ENCODE measurements around the gene UROC1. TPM values are rescaled to one million over a fixed set of nuclear protein-coding genes. Genes with fewer than 3 reads are reported as not detected.
A peak's percentile ranks its signal among the peaks of the same experiment; 100 is the strongest.

Gene UROC1
- total RNA-seq, 2 experiments from 2014 or later: 0.09 TPM; not detected in 1

DNA sequence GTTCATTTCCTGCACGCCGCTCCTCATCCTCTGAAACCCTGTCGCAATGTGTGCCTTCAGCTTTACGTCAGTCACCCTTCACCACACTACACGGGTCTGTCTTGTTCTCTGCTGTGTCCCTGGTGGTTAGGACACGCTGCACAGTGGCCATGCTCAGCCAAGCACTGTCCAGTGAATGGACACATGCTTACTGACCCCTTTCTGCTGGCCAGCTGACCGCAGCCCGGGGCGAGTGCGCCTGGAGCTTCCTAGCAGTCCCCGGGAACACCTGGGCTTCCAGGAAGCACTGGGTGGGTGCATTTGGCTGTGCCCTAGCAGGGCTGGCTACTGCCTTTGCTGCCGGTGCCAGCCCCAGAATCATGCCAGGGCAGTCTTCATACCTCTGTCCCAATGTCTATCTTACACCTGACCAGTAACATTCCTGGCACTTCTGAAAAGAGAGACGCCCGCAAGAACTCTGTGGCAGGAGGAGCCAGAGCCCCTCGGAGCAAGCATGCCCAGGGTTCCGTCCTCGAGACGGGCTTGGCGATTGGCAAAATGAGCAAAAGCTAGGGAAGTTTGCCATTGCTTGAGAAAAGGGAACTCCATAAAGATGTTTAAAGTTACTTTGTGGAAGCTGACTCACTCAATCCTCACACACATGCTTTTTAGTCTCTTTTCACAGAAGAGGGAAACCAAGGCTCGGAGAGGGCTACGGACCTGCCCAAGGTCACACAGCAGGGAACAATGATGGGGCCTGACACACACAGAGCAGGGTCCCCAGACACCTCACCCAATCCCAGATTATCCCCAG is 26.2 kb downstream of the UROC1 start:
- no TSS peak for BruUV-seq (replicated peaks)
- Histone ChIP-seq H3K4me3 (ENCODE audit: low read depth, low read length, poor library complexity, severe bottlenecking) (no peak overlapping the region), H3K79me2 (ENCODE audit: insufficient read depth, low read depth, low read length) (no peaks in the 10 kb centered on the region), H3K27ac (ENCODE audit: low read depth, low read length, poor library complexity, severe bottlenecking) (no peak overlapping the region), H3K4me2 (ENCODE audit: low read length) (no peak overlapping the region), H3K36me3 (ENCODE audit: insufficient read depth, low read length) (no peaks in the 10 kb centered on the region), H4K20me1 (ENCODE audit: insufficient read depth, low read length) (no peaks in the 10 kb centered on the region), H3K4me1 (ENCODE audit: insufficient read depth, low read length, poor library complexity, severe bottlenecking) (peaks cover 26% of the 10 kb centered on the region), H2AFZ (ENCODE audit: low read length) (no peak overlapping the region), H3K9me2 (ENCODE audit: insufficient read depth, low read length) (no peaks in the 10 kb centered on the region), H3K9me3 (ENCODE audit: low read length) (no peaks in the 10 kb centered on the region)
- intact Hi-C loops (cut with micrococcal nuclease; ENCODE audit: unreplicated experiment): no loop called here
- TF ChIP-seq EZH2phosphoT487 (IDR thresholded peaks at IDR 0.05; ENCODE audit: borderline replicate concordance, low read depth, low read length): no peak
- TF ChIP-seq, protein P1, sequence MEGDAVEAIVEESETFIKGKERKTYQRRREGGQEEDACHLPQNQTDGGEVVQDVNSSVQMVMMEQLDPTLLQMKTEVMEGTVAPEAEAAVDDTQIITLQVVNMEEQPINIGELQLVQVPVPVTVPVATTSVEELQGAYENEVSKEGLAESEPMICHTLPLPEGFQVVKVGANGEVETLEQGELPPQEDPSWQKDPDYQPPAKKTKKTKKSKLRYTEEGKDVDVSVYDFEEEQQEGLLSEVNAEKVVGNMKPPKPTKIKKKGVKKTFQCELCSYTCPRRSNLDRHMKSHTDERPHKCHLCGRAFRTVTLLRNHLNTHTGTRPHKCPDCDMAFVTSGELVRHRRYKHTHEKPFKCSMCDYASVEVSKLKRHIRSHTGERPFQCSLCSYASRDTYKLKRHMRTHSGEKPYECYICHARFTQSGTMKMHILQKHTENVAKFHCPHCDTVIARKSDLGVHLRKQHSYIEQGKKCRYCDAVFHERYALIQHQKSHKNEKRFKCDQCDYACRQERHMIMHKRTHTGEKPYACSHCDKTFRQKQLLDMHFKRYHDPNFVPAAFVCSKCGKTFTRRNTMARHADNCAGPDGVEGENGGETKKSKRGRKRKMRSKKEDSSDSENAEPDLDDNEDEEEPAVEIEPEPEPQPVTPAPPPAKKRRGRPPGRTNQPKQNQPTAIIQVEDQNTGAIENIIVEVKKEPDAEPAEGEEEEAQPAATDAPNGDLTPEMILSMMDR (conservative IDR thresholded peaks at IDR 0.05; ENCODE audit: low read length): no peak
- no peak for DNase-seq (ENCODE audit: low spot score)
- POLR2A ChIA-PET: no interaction called here
- CTCF ChIA-PET (ENCODE audit: unreplicated experiment): no interaction called here

DNA sequence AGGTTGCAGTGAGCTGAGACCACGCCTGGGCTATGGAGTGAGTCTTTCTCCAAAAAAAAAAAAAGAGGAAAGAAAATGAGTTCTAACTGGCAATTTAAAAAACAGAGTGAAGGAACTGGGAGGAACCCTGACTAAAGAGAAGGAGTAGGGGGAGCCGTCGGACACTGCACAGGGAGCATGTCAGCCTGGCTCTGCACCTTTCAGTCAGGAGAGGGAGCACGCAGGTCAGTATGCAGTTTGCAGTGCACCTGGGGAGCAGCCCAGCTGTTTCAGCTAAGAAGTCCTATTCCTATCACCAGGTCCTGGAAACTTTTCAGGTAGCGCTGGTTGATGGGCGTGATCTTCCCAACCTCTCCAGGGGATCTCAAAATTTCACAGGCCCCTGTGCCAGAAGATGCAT is 27.0 kb downstream of the UROC1 start:
- TF ChIP-seq EZH2phosphoT487 (IDR thresholded peaks at IDR 0.05; ENCODE audit: borderline replicate concordance, low read depth, low read length): no peak
- TF ChIP-seq, protein P1 (conservative IDR thresholded peaks at IDR 0.05; ENCODE audit: low read length): peak; percentile 49
- ChIA-PET POLR2A (no interaction called here), CTCF (ENCODE audit: unreplicated experiment) (no interaction called here)
- Histone ChIP-seq H4K20me1 (ENCODE audit: insufficient read depth, low read length) (no peaks in the 10 kb centered on the region), H2AFZ (ENCODE audit: low read length) (no peak overlapping the region), H3K9me3 (ENCODE audit: low read length) (no peaks in the 10 kb centered on the region), H3K27ac (ENCODE audit: low read depth, low read length, poor library complexity, severe bottlenecking) (no peak overlapping the region), H3K4me1 (ENCODE audit: insufficient read depth, low read length, poor library complexity, severe bottlenecking) (peaks cover 26% of the 10 kb centered on the region), H3K4me3 (ENCODE audit: low read depth, low read length, poor library complexity, severe bottlenecking) (no peak overlapping the region), H3K4me2 (ENCODE audit: low read length) (no peak overlapping the region), H3K36me3 (ENCODE audit: insufficient read depth, low read length) (no peaks in the 10 kb centered on the region), H3K9me2 (ENCODE audit: insufficient read depth, low read length) (no peaks in the 10 kb centered on the region), H3K79me2 (ENCODE audit: insufficient read depth, low read depth, low read length) (no peaks in the 10 kb centered on the region)
- BruUV-seq (replicated peaks): no TSS peak
- DNase-seq (ENCODE audit: low spot score): peak; percentile 14
- intact Hi-C loops (cut with micrococcal nuclease; ENCODE audit: unreplicated experiment): no loop called here

DNA sequence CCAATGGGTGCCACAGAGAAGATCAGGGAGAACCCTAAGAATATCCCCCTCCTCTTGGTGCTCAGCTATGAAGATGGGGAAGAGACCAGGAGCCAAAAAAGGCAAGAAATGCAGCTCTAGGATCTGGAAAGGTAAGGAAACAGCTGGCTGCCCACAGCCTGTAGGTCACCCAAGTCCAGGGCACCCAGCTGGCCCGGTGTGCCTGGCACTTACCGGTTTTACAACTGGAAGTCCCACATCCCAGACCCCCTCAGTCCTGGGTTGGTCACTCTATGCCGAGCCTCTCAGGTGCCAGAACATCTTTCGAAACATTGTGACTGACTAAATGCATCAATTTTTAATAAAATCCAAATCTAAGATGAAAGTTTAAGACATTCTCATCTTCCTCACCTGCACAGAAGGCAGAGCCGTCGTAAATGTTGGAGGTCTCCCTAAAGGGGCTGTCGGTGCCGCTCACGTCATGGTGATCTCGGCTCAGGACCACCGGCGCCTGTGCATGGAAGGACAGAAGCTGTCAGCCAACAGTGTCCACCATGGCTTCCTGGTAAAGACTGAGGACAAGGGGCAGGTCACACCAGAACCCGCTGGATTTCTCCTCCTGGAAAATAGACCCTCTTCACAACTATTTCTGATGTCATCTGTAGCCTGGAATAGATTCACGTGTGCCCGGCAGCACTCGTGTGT is 28.5 kb downstream of the UROC1 start:
- intact Hi-C loops (cut with micrococcal nuclease; ENCODE audit: unreplicated experiment): no loop called here
- DNase-seq (ENCODE audit: low spot score): no peak
- Histone ChIP-seq H3K79me2 (ENCODE audit: insufficient read depth, low read depth, low read length) (no peaks in the 10 kb centered on the region), H3K4me2 (ENCODE audit: low read length) (no peak overlapping the region), H3K4me1 (ENCODE audit: insufficient read depth, low read length, poor library complexity, severe bottlenecking) (peaks cover 22% of the 10 kb centered on the region), H3K4me3 (ENCODE audit: low read depth, low read length, poor library complexity, severe bottlenecking) (no peak overlapping the region), H3K9me3 (ENCODE audit: low read length) (no peaks in the 10 kb centered on the region), H3K9me2 (ENCODE audit: insufficient read depth, low read length) (no peaks in the 10 kb centered on the region), H3K36me3 (ENCODE audit: insufficient read depth, low read length) (no peaks in the 10 kb centered on the region), H3K27ac (ENCODE audit: low read depth, low read length, poor library complexity, severe bottlenecking) (no peak overlapping the region), H2AFZ (ENCODE audit: low read length) (no peak overlapping the region), H4K20me1 (ENCODE audit: insufficient read depth, low read length) (no peaks in the 10 kb centered on the region)
- ChIA-PET CTCF (ENCODE audit: unreplicated experiment) (interaction anchor here (0.6 kb wide), 1 partner anchor 86 kb away, joined by 3 read pairs; no protein-coding TSS in a partner anchor), POLR2A (no interaction called here)
- BruUV-seq (replicated peaks): no TSS peak
- TF ChIP-seq EZH2phosphoT487 (IDR thresholded peaks at IDR 0.05; ENCODE audit: borderline replicate concordance, low read depth, low read length): no peak
- TF ChIP-seq, protein P1 (conservative IDR thresholded peaks at IDR 0.05; ENCODE audit: low read length): no peak

Data from OCI-LY7 (cell line).